K562 (cell line): ENCODE data around the gene DNAJB1. TPM values are rescaled to one million over a fixed set of nuclear protein-coding genes. Genes with fewer than 3 reads are reported as not detected.
"Not testable (repeated sequence)": the region's sequence is repeated elsewhere in the genome, so short reads cannot be mapped to it uniquely, and the experiment has no call there.

ENCODE experiments used
- CBFA2T3 ChIP-seq: fragments of 450-650 bp; IDR thresholded peaks from 2 replicates; pipeline ENCODE4 v1.6.1; 2017
- CSDE1 ChIP-seq, 2 experiments: fragments of 450-650 bp; IDR thresholded peaks; 2 replicates each; pipeline ENCODE4 v1.6.1; 2016; ENCODE audit warnings: mild to moderate bottlenecking in 1 of 2
- CXXC5 ChIP-seq: fragments of 250-450 bp; sonication (Bioruptor Pico); IDR thresholded peaks from 2 replicates; pipeline ENCODE4 v1.8.0; 2022; ENCODE audit warnings: inconsistent platforms, mild to moderate bottlenecking, moderate library complexity
- DEAF1 ChIP-seq: fragments of 450-650 bp; formaldehyde crosslinking; IDR thresholded peaks from 2 replicates; pipeline ENCODE4 v1.4.0; 2020; ENCODE audit warnings: mild to moderate bottlenecking, moderate library complexity
- DPF2 ChIP-seq: fragments of 450-650 bp; IDR thresholded peaks from 2 replicates; pipeline ENCODE4 v1.6.1; 2016
- HDAC2 ChIP-seq: fragments of 450-650 bp; IDR thresholded peaks from 2 replicates; pipeline ENCODE4 v1.6.1; 2016; ENCODE audit warnings: mild to moderate bottlenecking
- ID3 ChIP-seq, 2 experiments: fragments of 250-450 bp in 1 of 2; fragments of 450-650 bp in 1 of 2; sonication (Bioruptor Pico) in 1 of 2; IDR thresholded peaks; 2 replicates each; pipeline versions ENCODE4 v1.6.1 to v1.8.0; 2016 to 2021; ENCODE audit warnings: mild to moderate bottlenecking in 2 of 2, moderate library complexity in 2 of 2, missing compliant biosample characterization in 1 of 2, missing genetic modification characterization in 1 of 2
- PHB2 ChIP-seq: fragments of 450-650 bp; IDR thresholded peaks from 2 replicates; pipeline ENCODE4 v1.6.1; 2017; ENCODE audit warnings: low read depth
- RBFOX2 ChIP-seq: fragments of 200-400 bp; formaldehyde crosslinking; IDR thresholded peaks from 2 replicates; pipeline ENCODE4 v1.6.1; 2017; ENCODE audit warnings: low read depth, mild to moderate bottlenecking, low read length, moderate library complexity
- SMC3 ChIP-seq: conservative IDR thresholded peaks from 2 replicates; pipeline ENCODE4 v1.6.1; 2011; ENCODE audit warnings: low read depth, low read length, improper control_type of control experiment; ENCODE audit not compliant: insufficient read depth
- STAG1 ChIP-seq: sonication (generic); formaldehyde crosslinking; IDR thresholded peaks from 2 replicates; pipeline ENCODE4 v1.5.0; 2020; ENCODE audit warnings: missing genetic modification reagents, borderline replicate concordance
- TAL1 ChIP-seq: fragments of 450-650 bp; IDR thresholded peaks from 2 replicates; pipeline ENCODE4 v1.6.1; 2016; ENCODE audit warnings: mild to moderate bottlenecking
- TCF3 ChIP-seq: sonication (generic); formaldehyde crosslinking; IDR thresholded peaks from 2 replicates; pipeline ENCODE4 v1.4.0; 2020; ENCODE audit warnings: mild to moderate bottlenecking, missing genetic modification reagents
- TRIM24 ChIP-seq, 2 experiments: fragments of 450-650 bp; IDR thresholded peaks; 2 replicates each; pipeline ENCODE4 v1.6.1; 2016
- ZBTB7A ChIP-seq: IDR thresholded peaks from 2 replicates; pipeline ENCODE4 v1.6.1; 2011; ENCODE audit warnings: low read depth, mild to moderate bottlenecking, low read length, moderate library complexity, borderline replicate concordance; ENCODE audit not compliant: control insufficient read depth
- ZNF512 ChIP-seq: IDR thresholded peaks from 2 replicates; pipeline ENCODE4 v1.6.1; 2016; ENCODE audit warnings: missing genetic modification characterization, missing compliant biosample characterization
- polyA plus RNA-seq, 8 experiments: library from polyadenylated mRNA; depleted of rRNA in 4 of 8; stranded (reverse) in 5 of 8; unstranded in 3 of 8; fragments of >200 nt; fragmentation: Nextera tagmentation in 2 of 8; fragmentation: Illumina TruSeq in 1 of 8; extraction: Ambion mirVana in 2 of 8; extraction: Trizol in 1 of 8; gene quantifications; 2 replicates each; pipeline versions ENCODE4 v1.2.1 to v1.2.3, GENCODE V29; 2011 to 2014; ENCODE audit warnings: inconsistent platforms in 1 of 8, missing spikeins in 1 of 8
- total RNA-seq, 7 experiments: library from RNA; depleted of rRNA in 6 of 7; stranded (reverse); fragments of >200 nt in 6 of 7; fragmentation: Illumina TruSeq in 2 of 7; extraction: Trizol in 2 of 7; gene quantifications; 2 replicates each; pipeline versions ENCODE4 v1.2.1 to v1.2.3, GENCODE V29; 2011 to 2021; ENCODE audit warnings: low replicate concordance in 1 of 7

The DNAJB1 gene
- total and polyA plus RNA-seq, 9 of the 15 experiments (the other 6 are each of a cell fraction or from before 2014, with no cell fraction given), result 13.2 to 113 (median 62.1) TPM

- TF ChIP-seq DEAF1 (CRISPR knock-in tag), result 0 out of 2 replicates have a peak, but pooled peaks have one; percentile 23
- peak; percentile 53; the same call in 1 of the 2 replicates for TF ChIP-seq TAL1
- TF ChIP-seq TRIM24 (IDR thresholded peaks at IDR 0.05), result peak in 1 of 2 experiments; percentile 29; a peak in 1 of 4 replicates
- peak; percentile 62 for TF ChIP-seq DPF2
- TF ChIP-seq RBFOX2, result 0 out of 2 replicates have a peak, but pooled peaks have one; percentile 19
- not testable (repeated sequence) for TF ChIP-seq ID3 (CRISPR knock-in tag; IDR thresholded peaks at IDR 0.05)
- 0 out of 2 replicates have a peak, but pooled peaks have one; percentile 27 for TF ChIP-seq ID3 (tag; IDR thresholded peaks at IDR 0.05)
- TF ChIP-seq CSDE1 (IDR thresholded peaks at IDR 0.05), result 0 out of 4 replicates have a peak, but pooled peaks of 1 of the 2 experiments have one; percentile 46
- TF ChIP-seq CBFA2T3, result peak; percentile 69
- peak; percentile 59; the same call in 1 of the 2 replicates for TF ChIP-seq ZBTB7A
- peak; percentile 79 for TF ChIP-seq ZNF512 (tag)
- TF ChIP-seq CXXC5 (CRISPR knock-in tag), result peak; percentile 27; the same call in 1 of the 2 replicates
- peak; percentile 30; the same call in 1 of the 2 replicates for TF ChIP-seq SMC3
- peak; percentile 25; the same call in 1 of the 2 replicates for TF ChIP-seq STAG1 (CRISPR knock-in tag)
- 0 out of 2 replicates have a peak, but pooled peaks have one; percentile 35 for TF ChIP-seq PHB2
- peak; percentile 13; the same call in 1 of the 2 replicates for TF ChIP-seq TCF3
- 0 out of 2 replicates have a peak, but pooled peaks have one; percentile 34 for TF ChIP-seq HDAC2
Observed at GRCh38 chr19:14551134-14552005, 33.2 kb upstream of the DNAJB1 start (continued).
